Neural progenitor cell (in vitro differentiated cells): ENCODE measurements around the gene DHRS12.

Experiments
- CTCF ChIP-seq: fragments of 200-600 bp; sonication (generic); IDR thresholded peaks from 2 replicates; pipeline ENCODE4 v1.5.1; 2017; ENCODE audit warnings: antibody characterized with exemption, mild to moderate bottlenecking
- EZH2 ChIP-seq: fragments of 200-600 bp; sonication (generic); IDR thresholded peaks from 2 replicates; pipeline ENCODE4 v1.6.1; 2017; ENCODE audit warnings: antibody characterized with exemption, mild to moderate bottlenecking, moderate library complexity
- EZH2phosphoT487 ChIP-seq: fragments of 200-600 bp; sonication (generic); IDR thresholded peaks from 2 replicates; pipeline ENCODE4 v1.6.1; 2017; ENCODE audit warnings: antibody characterized with exemption

- no peak for TF ChIP-seq CTCF
- TF ChIP-seq EZH2: no peak
- no peak for TF ChIP-seq EZH2phosphoT487
These were observed 15.0 kb upstream of the DHRS12 start for GRCh38 chr13:51818781-51819511.
